ENCODE results near the gene KIF1C. TPM values are rescaled to one million over a fixed set of nuclear protein-coding genes. Genes with fewer than 3 reads are reported as not detected.

The KIF1C gene
- total and polyA plus RNA-seq, 9 of the 15 experiments (the other 6 are each of a cell fraction or from before 2014, with no cell fraction given): 0.38 to 68.4 (median 25.1) TPM

- no peak overlapping the region for H3K27ac ChIP-seq (ENCODE audit: extremely low read depth, low read depth, low read length)
- no peak overlapping the region for H3K9ac ChIP-seq (ENCODE audit: insufficient read depth in 1 of 2, low read depth in 2 of 2, low read length in 2 of 2)
- no peak overlapping the region for H3K4me2 ChIP-seq (ENCODE audit: insufficient read depth, low read length)
- intact Hi-C loops (cut with micrococcal nuclease): no loop called here
- peak; percentile 21 to 56 (median 36) for DNase-seq (ENCODE audit: extremely low read depth in 1 of 4, low spot score in 3 of 4)
- no peaks in the 10 kb centered on the region for H3K79me2 ChIP-seq (ENCODE audit: control insufficient read depth, insufficient read depth, low read length)
- no peaks in the 10 kb centered on the region for H3K9me3 ChIP-seq (replicated peaks; ENCODE audit: control insufficient read depth, insufficient read depth, low read depth, low read length)
- peak; percentile 57 for FAIRE-seq
- H3K9me1 ChIP-seq (ENCODE audit: control insufficient read depth, insufficient read depth, low read length): no peaks in the 10 kb centered on the region
- H2AFZ ChIP-seq (ENCODE audit: low read depth, low read length): no peak overlapping the region
- no peaks in the 10 kb centered on the region for H4K20me1 ChIP-seq (replicated peaks; ENCODE audit: control insufficient read depth, insufficient read depth, low read length)
- in situ Hi-C loops (cut with MboI): no loop called here
- H3K4me3 ChIP-seq: no peak overlapping the region
- H3K36me3 ChIP-seq (ENCODE audit: control insufficient read depth, insufficient read depth, low read length): no peaks in the 10 kb centered on the region
- ATAC-seq: peak; percentile 89
- no TSS peak for BruUV-seq (replicated peaks)
- WGBS (ENCODE audit: insufficient coverage, low coverage, missing lambda C conversion rate): 39% methylated on average over 6 of the region's 10 CpGs
- no peaks in the 10 kb centered on the region for H3K4me1 ChIP-seq (replicated peaks in 1 of 2; ENCODE audit: control insufficient read depth in 2 of 2, insufficient read depth in 2 of 2, low read length in 2 of 2)
- CTCF ChIA-PET (ENCODE audit: low intra/inter-chr PET ratio): no interaction called here
- POLR2A ChIA-PET: no interaction called here
- no peaks in the 10 kb centered on the region for H3K27me3 ChIP-seq (ENCODE audit: control insufficient read depth in 2 of 2, insufficient read depth in 2 of 2, low read length in 2 of 2)
- TF ChIP-seq JUND (IDR thresholded peaks at IDR 0.05; ENCODE audit: borderline replicate concordance, low read depth, low read length) (0 out of 2 replicates have a peak, but pooled peaks have one; percentile 12), JUND (tag; IDR thresholded peaks at IDR 0.05; ENCODE audit: borderline replicate concordance, low read depth, low read length) (no peak), ZSCAN32 (CRISPR knock-in tag; IDR thresholded peaks at IDR 0.05) (no peak), HES1 (IDR thresholded peaks at IDR 0.05; ENCODE audit: low read depth) (no peak), AFF1 (IDR thresholded peaks at IDR 0.05; ENCODE audit: low read depth in 1 of 2, partially characterized antibody in 2 of 2) (no peak), JUNB (CRISPR knock-in tag; conservative IDR thresholded peaks at IDR 0.05) (no peak), SLC30A9 (CRISPR knock-in tag; IDR thresholded peaks at IDR 0.05) (no peak), CBX3 (IDR thresholded peaks at IDR 0.05; ENCODE audit: borderline replicate concordance in 1 of 2, low read length in 2 of 2) (0 out of 3 replicates have a peak, but pooled peaks of 1 of the 2 experiments have one; percentile 47), CBX1 (IDR thresholded peaks at IDR 0.05; ENCODE audit: low read depth) (no peak; the same call in 1 of the 2 replicates)
- TF ChIP-seq, protein P1, sequence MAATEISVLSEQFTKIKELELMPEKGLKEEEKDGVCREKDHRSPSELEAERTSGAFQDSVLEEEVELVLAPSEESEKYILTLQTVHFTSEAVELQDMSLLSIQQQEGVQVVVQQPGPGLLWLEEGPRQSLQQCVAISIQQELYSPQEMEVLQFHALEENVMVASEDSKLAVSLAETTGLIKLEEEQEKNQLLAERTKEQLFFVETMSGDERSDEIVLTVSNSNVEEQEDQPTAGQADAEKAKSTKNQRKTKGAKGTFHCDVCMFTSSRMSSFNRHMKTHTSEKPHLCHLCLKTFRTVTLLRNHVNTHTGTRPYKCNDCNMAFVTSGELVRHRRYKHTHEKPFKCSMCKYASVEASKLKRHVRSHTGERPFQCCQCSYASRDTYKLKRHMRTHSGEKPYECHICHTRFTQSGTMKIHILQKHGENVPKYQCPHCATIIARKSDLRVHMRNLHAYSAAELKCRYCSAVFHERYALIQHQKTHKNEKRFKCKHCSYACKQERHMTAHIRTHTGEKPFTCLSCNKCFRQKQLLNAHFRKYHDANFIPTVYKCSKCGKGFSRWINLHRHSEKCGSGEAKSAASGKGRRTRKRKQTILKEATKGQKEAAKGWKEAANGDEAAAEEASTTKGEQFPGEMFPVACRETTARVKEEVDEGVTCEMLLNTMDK (IDR thresholded peaks at IDR 0.05; ENCODE audit: borderline replicate concordance, insufficient read depth, low read depth, low read length, poor library complexity, severe bottlenecking): peak; percentile 61
- TF ChIP-seq, protein P2, sequence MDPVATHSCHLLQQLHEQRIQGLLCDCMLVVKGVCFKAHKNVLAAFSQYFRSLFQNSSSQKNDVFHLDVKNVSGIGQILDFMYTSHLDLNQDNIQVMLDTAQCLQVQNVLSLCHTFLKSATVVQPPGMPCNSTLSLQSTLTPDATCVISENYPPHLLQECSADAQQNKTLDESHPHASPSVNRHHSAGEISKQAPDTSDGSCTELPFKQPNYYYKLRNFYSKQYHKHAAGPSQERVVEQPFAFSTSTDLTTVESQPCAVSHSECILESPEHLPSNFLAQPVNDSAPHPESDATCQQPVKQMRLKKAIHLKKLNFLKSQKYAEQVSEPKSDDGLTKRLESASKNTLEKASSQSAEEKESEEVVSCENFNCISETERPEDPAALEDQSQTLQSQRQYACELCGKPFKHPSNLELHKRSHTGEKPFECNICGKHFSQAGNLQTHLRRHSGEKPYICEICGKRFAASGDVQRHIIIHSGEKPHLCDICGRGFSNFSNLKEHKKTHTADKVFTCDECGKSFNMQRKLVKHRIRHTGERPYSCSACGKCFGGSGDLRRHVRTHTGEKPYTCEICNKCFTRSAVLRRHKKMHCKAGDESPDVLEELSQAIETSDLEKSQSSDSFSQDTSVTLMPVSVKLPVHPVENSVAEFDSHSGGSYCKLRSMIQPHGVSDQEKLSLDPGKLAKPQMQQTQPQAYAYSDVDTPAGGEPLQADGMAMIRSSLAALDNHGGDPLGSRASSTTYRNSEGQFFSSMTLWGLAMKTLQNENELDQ (CRISPR knock-in tag; IDR thresholded peaks at IDR 0.05; ENCODE audit: borderline replicate concordance): no peak
These were observed 57.8 kb downstream of the KIF1C start for GRCh38 chr17:5055543-5055942.

All from K562 (cell line).